ENCODE data around the gene UBQLN3.

DNA sequence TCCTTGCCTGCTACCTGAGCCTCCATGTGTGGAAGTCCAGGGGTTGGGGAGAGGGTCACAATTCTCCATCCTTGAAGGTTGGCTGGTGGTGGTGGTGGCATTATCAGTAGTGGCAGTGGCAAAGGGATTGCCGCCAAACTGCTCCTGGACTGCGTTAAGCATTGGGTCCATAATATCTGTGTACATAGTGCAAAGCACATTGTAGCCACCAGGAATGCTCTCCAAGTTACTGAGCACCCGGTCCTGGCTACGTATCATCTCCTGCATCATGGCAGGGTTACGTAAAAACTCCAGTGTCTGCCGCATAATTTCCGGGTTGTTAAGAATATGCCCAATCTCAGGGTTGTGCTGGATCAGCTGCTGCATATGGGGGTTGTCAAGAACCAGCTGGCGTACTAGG is 1.2 kb downstream of the UBQLN3 start:
- TF ChIP-seq, protein P1, sequence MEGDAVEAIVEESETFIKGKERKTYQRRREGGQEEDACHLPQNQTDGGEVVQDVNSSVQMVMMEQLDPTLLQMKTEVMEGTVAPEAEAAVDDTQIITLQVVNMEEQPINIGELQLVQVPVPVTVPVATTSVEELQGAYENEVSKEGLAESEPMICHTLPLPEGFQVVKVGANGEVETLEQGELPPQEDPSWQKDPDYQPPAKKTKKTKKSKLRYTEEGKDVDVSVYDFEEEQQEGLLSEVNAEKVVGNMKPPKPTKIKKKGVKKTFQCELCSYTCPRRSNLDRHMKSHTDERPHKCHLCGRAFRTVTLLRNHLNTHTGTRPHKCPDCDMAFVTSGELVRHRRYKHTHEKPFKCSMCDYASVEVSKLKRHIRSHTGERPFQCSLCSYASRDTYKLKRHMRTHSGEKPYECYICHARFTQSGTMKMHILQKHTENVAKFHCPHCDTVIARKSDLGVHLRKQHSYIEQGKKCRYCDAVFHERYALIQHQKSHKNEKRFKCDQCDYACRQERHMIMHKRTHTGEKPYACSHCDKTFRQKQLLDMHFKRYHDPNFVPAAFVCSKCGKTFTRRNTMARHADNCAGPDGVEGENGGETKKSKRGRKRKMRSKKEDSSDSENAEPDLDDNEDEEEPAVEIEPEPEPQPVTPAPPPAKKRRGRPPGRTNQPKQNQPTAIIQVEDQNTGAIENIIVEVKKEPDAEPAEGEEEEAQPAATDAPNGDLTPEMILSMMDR (IDR thresholded peaks at IDR 0.05) = no peak
- no peak for TF ChIP-seq POLR2A (IDR thresholded peaks at IDR 0.05)

All from esophagus squamous epithelium (tissue), 4 donors.